Fibroblast of villous mesenchyme (primary cell): Measurements from ENCODE around the gene NFKBIZ. TPM values are rescaled to one million over a fixed set of nuclear protein-coding genes. Genes with fewer than 3 reads are reported as not detected.

Experiments
- DNase-seq: peaks from one replicate; pipeline ENCODE4 v3.0.0-alpha.2; 2010; ENCODE audit warnings: low read depth
- H3K4me3 ChIP-seq: 2 replicates; pipeline ENCODE4 v1.5.1; 2011; ENCODE audit warnings: low read depth, mild to moderate bottlenecking, low read length
- CTCF ChIP-seq: IDR thresholded peaks from 2 replicates; pipeline ENCODE4 v1.5.1; 2012; ENCODE audit warnings: low read depth, mild to moderate bottlenecking, low read length; ENCODE audit not compliant: insufficient read depth
- total RNA-seq: library from RNA; depleted of rRNA; stranded (reverse); fragments of >200 nt; gene quantifications from 2 replicates; pipeline ENCODE4 v1.2.3, GENCODE V29; 2012

NFKBIZ gene
- total RNA-seq, 1 donor: 108 TPM

GRCh38 chr3:101854608-101855304 lies 5.4 kb downstream of the NFKBIZ start:
- DNase-seq: no peak
- peak overlapping the region; percentile 28 for H3K4me3 ChIP-seq
- no peak for TF ChIP-seq CTCF

GRCh38 chr3:101857301-101857741 lies 8.0 kb downstream of the NFKBIZ start:
- DNase-seq: no peak
- TF ChIP-seq CTCF: no peak
- peak overlapping the region; percentile 35 for H3K4me3 ChIP-seq

- peak overlapping the region; percentile 24 for H3K4me3 ChIP-seq
- no peak for TF ChIP-seq CTCF
- no peak for DNase-seq
Observed at GRCh38 chr3:101858464-101859030, 9.2 kb downstream of the NFKBIZ start.

- DNase-seq: no peak
- no peak overlapping the region for H3K4me3 ChIP-seq
- no peak for TF ChIP-seq CTCF
Observed at GRCh38 chr3:101859882-101860448, 10.7 kb downstream of the NFKBIZ start.

GRCh38 chr3:101861212-101861788 lies 12.0 kb downstream of the NFKBIZ start:
- no peak for TF ChIP-seq CTCF
- no peak for DNase-seq
- no peak overlapping the region for H3K4me3 ChIP-seq

- TF ChIP-seq CTCF: no peak
- DNase-seq: no peak
- H3K4me3 ChIP-seq: no peak overlapping the region
Observed at GRCh38 chr3:101861789-101862415, 12.6 kb downstream of the NFKBIZ start.
